Testis (tissue), 2 donors: Measurements from ENCODE around the gene STK17A.

Experiments
- POLR2A ChIP-seq: fragments of 450-650 bp; IDR thresholded peaks from one replicate; pipeline ENCODE4 v1.6.1; 2017; ENCODE audit warnings: antibody characterized with exemption, mild to moderate bottlenecking, moderate library complexity
- TF ChIP-seq, protein P1 (sequence below), 3 experiments: fragments of 450-650 bp in 2 of 3; fragments of 200-600 bp in 1 of 3; sonication (generic) in 1 of 3; IDR thresholded peaks; one replicate each; pipeline ENCODE4 v1.5.1; 2016 to 2019; ENCODE audit warnings: antibody characterized with exemption in 3 of 3, mild to moderate bottlenecking in 2 of 3, moderate library complexity in 1 of 3

DNA sequence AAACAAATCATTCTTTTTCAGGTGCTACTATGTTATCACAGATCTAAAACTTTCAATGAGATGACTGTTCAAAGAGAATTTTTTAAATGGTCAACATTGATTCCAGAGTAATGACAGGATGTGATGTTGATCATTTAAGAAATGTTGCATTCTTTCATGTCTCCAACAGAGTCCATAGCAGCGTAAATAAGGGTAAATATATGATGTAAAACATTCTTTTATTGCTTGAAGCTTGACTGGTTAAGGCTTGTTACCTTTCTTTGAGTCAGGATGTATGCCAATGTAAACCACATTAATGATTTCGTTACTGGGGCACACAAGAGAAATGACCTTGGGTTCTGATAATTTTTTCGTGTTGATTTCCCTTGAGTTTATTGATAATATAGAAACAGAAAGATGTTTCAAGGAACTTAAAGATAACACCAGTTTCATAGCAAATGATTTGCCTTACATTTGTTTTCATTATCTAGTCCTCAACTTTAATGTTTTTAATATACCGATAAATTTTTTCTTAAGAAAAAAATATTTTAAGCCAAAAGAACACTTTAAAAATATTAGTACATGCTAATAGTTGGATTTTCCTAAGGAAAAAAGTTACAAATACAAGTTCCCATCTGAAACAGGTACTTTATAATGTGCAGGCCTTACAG, 3.5 kb downstream of the STK17A start:
- TF ChIP-seq, protein P1, sequence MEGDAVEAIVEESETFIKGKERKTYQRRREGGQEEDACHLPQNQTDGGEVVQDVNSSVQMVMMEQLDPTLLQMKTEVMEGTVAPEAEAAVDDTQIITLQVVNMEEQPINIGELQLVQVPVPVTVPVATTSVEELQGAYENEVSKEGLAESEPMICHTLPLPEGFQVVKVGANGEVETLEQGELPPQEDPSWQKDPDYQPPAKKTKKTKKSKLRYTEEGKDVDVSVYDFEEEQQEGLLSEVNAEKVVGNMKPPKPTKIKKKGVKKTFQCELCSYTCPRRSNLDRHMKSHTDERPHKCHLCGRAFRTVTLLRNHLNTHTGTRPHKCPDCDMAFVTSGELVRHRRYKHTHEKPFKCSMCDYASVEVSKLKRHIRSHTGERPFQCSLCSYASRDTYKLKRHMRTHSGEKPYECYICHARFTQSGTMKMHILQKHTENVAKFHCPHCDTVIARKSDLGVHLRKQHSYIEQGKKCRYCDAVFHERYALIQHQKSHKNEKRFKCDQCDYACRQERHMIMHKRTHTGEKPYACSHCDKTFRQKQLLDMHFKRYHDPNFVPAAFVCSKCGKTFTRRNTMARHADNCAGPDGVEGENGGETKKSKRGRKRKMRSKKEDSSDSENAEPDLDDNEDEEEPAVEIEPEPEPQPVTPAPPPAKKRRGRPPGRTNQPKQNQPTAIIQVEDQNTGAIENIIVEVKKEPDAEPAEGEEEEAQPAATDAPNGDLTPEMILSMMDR (IDR thresholded peaks at IDR 0.05): no peak
- TF ChIP-seq POLR2A: no peak
